ENCODE measurements around the gene RAPGEF4.

The RAPGEF4 gene

GRCh38 chr2:173001664-173002604 lies 266.3 kb downstream of the RAPGEF4 start:
- Mint-ChIP-seq H3K4me1 (ENCODE audit: low read depth in 2 of 2) (no peaks in the 10 kb centered on the region), H3K9me3 (no peaks in the 10 kb centered on the region), H3K27me3 (peaks cover 40 to 41% of the 10 kb centered on the region in 2 donors), H3K36me3 (ENCODE audit: insufficient read depth) (no peaks in the 10 kb centered on the region), H3K4me3 (no peak overlapping the region), H3K27ac (no peak overlapping the region)
- ATAC-seq (replicated peaks): no peak
- no peak for DNase-seq

- no peak for DNase-seq
- Mint-ChIP-seq H3K4me3 (no peak overlapping the region), H3K36me3 (ENCODE audit: insufficient read depth) (no peaks in the 10 kb centered on the region), H3K27me3 (peaks cover 37 to 40% of the 10 kb centered on the region in 2 donors), H3K9me3 (no peaks in the 10 kb centered on the region), H3K27ac (no peak overlapping the region), H3K4me1 (ENCODE audit: low read depth in 2 of 2) (no peaks in the 10 kb centered on the region)
- no peak for ATAC-seq (replicated peaks)
Measured at GRCh38 chr2:173002751-173003541, 267.3 kb downstream of the RAPGEF4 start.

- H3K4me1 Mint-ChIP-seq (ENCODE audit: low read depth in 2 of 2): no peaks in the 10 kb centered on the region
- no peak for ATAC-seq (replicated peaks)
Measured at GRCh38 chr2:173008786-173009185, 273.1 kb downstream of the RAPGEF4 start.

DNA sequence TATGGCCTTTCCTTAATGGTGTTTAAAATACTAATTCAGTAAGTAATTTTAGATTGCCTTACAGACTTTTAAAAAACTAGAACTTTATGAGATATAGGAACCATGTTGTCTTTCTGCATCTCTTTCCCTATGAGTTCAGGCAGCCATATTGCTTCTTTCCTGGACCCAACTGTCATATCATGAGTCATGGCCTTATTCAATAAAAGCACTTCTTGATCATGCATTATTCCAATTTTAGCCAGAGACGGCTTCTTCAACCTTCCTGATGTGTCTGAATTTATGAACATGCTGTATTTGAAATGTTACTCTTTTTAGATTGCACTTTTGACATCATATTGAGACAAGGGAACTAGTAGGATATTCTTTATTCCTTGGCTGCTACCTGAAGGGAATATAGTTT lies 274.6 kb downstream of the RAPGEF4 start:
- ATAC-seq (replicated peaks): no peak
- Mint-ChIP-seq H3K4me1 (ENCODE audit: low read depth in 2 of 2) (no peaks in the 10 kb centered on the region), H3K27ac (no peak overlapping the region), H3K4me3 (no peak overlapping the region), H3K9me3 (no peaks in the 10 kb centered on the region), H3K27me3 (peaks cover 42 to 63% of the 10 kb centered on the region in 2 donors), H3K36me3 (ENCODE audit: insufficient read depth) (no peaks in the 10 kb centered on the region)
- no peak for DNase-seq

More at GRCh38 chr2:173008786-173009185, 273.1 kb downstream of the RAPGEF4 start:
- peaks cover 35 to 54% of the 10 kb centered on the region in 2 donors for H3K27me3 Mint-ChIP-seq
- H3K36me3 Mint-ChIP-seq (ENCODE audit: insufficient read depth): no peaks in the 10 kb centered on the region
- no peak overlapping the region for H3K4me3 Mint-ChIP-seq
- DNase-seq: no peak
- no peak overlapping the region for H3K27ac Mint-ChIP-seq
- no peaks in the 10 kb centered on the region for H3K9me3 Mint-ChIP-seq

GRCh38 chr2:173016451-173016850 lies 280.8 kb downstream of the RAPGEF4 start:
- Mint-ChIP-seq H3K4me3 (no peak overlapping the region), H3K9me3 (no peaks in the 10 kb centered on the region)

DNA sequence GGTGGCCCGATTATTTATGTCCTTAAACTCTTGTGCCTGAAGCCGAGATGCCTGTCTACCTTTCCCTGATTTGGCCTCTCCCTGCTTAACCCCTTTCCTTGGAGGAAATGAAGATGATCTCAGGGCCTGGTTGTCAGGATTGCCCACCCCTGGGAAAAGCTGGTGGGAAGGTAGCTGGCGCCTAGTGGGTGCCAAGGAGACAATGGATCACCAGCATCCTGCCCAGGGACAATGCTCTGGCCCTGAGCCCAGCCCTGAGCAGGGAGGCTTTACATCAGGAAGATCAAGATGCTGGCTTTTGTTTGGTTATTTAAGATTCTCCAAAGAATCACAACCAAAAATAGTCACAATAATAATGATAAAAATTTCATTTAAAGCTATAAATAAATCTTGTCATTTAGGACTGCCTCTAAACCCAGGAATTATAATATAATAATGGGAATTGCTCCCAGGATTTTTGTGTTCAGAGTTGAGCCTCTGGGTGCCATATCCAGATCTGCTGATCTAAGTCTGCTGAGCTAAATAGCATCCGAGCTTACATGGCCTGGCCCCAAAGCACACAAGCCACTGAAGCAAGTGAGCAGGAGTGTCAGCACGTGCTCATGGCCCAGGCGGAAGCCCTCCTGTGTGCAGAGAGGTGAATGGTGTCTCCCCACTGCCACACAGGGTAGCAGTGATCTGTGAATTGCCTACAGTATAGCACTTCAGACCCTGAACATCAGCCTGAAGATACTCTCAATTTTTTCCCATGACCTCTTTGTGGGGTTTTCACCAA lies 282.2 kb downstream of the RAPGEF4 start:
- no peak overlapping the region for H3K27ac Mint-ChIP-seq
- no peaks in the 10 kb centered on the region for H3K4me1 Mint-ChIP-seq (ENCODE audit: low read depth in 2 of 2)
- no peaks in the 10 kb centered on the region for H3K36me3 Mint-ChIP-seq (ENCODE audit: insufficient read depth)
- DNase-seq (no peak), ATAC-seq (replicated peaks) (no peak)
- no peak overlapping the region for H3K4me3 Mint-ChIP-seq
- peaks cover 9 to 48% of the 10 kb centered on the region in 2 donors for H3K27me3 Mint-ChIP-seq
- no peaks in the 10 kb centered on the region for H3K9me3 Mint-ChIP-seq

More at GRCh38 chr2:173016451-173016850, 280.8 kb downstream of the RAPGEF4 start:
- peaks cover 11 to 46% of the 10 kb centered on the region in 2 donors for H3K27me3 Mint-ChIP-seq
- no peak overlapping the region for H3K27ac Mint-ChIP-seq
- DNase-seq: no peak
- no peaks in the 10 kb centered on the region for H3K4me1 Mint-ChIP-seq (ENCODE audit: low read depth in 2 of 2)
- H3K36me3 Mint-ChIP-seq (ENCODE audit: insufficient read depth): no peaks in the 10 kb centered on the region
- no peak for ATAC-seq (replicated peaks)

- ATAC-seq (replicated peaks) (no peak), DNase-seq (no peak)
- no peaks in the 10 kb centered on the region for H3K36me3 Mint-ChIP-seq (ENCODE audit: insufficient read depth)
- peaks cover 9 to 51% of the 10 kb centered on the region in 2 donors for H3K27me3 Mint-ChIP-seq
- H3K27ac Mint-ChIP-seq: no peak overlapping the region
- H3K4me1 Mint-ChIP-seq (ENCODE audit: low read depth in 2 of 2): no peaks in the 10 kb centered on the region
- H3K4me3 Mint-ChIP-seq: no peak overlapping the region
- no peaks in the 10 kb centered on the region for H3K9me3 Mint-ChIP-seq
Measured at GRCh38 chr2:173019755-173020154, 284.1 kb downstream of the RAPGEF4 start.

GRCh38 chr2:173021939-173022371 lies 286.3 kb downstream of the RAPGEF4 start:
- Mint-ChIP-seq H3K4me3 (no peak overlapping the region), H3K27ac (no peak overlapping the region)
- DNase-seq: no peak

GRCh38 chr2:173023718-173024117 lies 288.1 kb downstream of the RAPGEF4 start:
- no peaks in the 10 kb centered on the region for H3K9me3 Mint-ChIP-seq
- no peak overlapping the region for H3K27ac Mint-ChIP-seq
- no peak for ATAC-seq (replicated peaks)
- H3K27me3 Mint-ChIP-seq: peaks cover 13 to 73% of the 10 kb centered on the region in 2 donors
- H3K4me1 Mint-ChIP-seq (ENCODE audit: low read depth in 2 of 2): peaks cover 0 to 3% of the 10 kb centered on the region in 2 donors
- H3K4me3 Mint-ChIP-seq: no peak overlapping the region
- DNase-seq: no peak
- no peaks in the 10 kb centered on the region for H3K36me3 Mint-ChIP-seq (ENCODE audit: insufficient read depth)

More at GRCh38 chr2:173021939-173022371, 286.3 kb downstream of the RAPGEF4 start:
- peaks cover 13 to 64% of the 10 kb centered on the region in 2 donors for H3K27me3 Mint-ChIP-seq
- H3K4me1 Mint-ChIP-seq (ENCODE audit: low read depth in 2 of 2): no peaks in the 10 kb centered on the region
- H3K36me3 Mint-ChIP-seq (ENCODE audit: insufficient read depth): no peaks in the 10 kb centered on the region
- H3K9me3 Mint-ChIP-seq: no peaks in the 10 kb centered on the region
- ATAC-seq (replicated peaks): no peak

DNA sequence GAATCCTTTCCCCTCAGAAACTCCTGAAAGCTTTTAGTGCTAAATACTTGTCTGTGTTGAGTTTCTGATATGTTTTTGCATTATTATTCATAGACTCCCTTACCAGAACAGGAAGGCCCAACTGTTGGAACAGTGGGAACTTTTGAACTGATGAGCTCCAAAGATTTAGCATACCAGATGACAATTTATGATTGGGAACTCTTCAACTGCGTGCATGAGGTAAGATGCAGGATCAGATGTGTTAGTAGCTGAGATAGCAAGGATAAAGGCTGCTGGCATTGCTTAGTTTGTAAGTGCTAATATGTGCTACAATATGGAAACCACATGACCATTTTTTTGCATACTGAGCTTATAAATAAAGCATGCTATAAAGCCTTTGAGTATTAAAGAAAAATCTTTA lies 290.8 kb downstream of the RAPGEF4 start:
- H3K9me3 Mint-ChIP-seq: no peaks in the 10 kb centered on the region
- ATAC-seq (replicated peaks) (no peak), DNase-seq (no peak)
- no peaks in the 10 kb centered on the region for H3K36me3 Mint-ChIP-seq (ENCODE audit: insufficient read depth)
- H3K4me3 Mint-ChIP-seq: no peak overlapping the region
- peaks cover 0 to 3% of the 10 kb centered on the region in 2 donors for H3K4me1 Mint-ChIP-seq (ENCODE audit: low read depth in 2 of 2)
- peaks cover 13 to 64% of the 10 kb centered on the region in 2 donors for H3K27me3 Mint-ChIP-seq
- no peak overlapping the region for H3K27ac Mint-ChIP-seq

DNA sequence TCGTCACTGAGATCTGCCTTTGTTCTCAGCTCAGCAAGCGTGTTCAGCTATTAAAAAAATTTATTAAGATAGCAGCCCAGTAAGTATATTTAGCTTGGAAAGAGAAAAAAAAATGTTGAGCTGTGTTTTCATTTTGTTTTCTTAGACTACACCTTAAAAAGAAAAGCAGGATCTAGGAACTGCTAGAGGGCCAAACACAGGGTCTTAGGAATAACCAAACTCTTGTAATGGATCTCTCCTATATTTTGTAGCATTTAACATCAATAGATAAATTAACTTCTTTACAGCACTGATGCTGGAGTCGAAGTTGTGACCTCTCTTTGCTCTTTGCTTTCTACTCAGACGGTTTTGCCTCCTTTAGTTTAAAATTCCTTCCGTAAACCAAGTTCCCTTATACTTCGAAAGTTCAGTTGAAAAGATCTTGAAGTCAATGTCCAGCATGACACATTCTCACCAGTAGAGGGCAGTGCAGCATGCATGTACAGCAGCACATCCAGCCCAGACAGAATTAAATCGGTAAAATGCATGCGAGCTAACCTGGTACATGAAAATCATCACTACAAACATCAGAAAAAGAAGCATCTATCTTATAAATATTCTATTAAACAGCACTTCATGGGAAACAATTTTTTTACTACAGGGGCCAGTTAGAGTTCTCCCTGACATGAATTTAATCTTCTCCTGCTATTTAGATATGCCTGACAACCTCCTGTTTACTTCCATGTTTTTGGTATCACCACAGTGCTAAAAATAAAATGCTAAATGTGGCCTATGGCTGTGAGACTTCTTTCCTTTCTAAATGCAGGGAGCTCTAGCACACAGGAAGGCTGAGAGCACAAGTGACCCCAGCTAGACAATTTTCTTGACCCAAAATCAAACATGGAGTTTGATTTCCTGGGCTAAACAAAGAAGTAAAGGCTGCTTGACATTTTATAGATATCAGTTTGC lies 291.8 kb downstream of the RAPGEF4 start:
- Mint-ChIP-seq H3K27me3 (peaks cover 18 to 65% of the 10 kb centered on the region in 2 donors), H3K4me3 (no peak overlapping the region), H3K9me3 (no peaks in the 10 kb centered on the region), H3K36me3 (ENCODE audit: insufficient read depth) (no peaks in the 10 kb centered on the region), H3K4me1 (ENCODE audit: low read depth in 2 of 2) (peaks cover 0 to 5% of the 10 kb centered on the region in 2 donors), H3K27ac (no peak overlapping the region)
- peak; percentile 79 for ATAC-seq (replicated peaks)
- peak; percentile 70 to 77 (median 76) for DNase-seq

DNA sequence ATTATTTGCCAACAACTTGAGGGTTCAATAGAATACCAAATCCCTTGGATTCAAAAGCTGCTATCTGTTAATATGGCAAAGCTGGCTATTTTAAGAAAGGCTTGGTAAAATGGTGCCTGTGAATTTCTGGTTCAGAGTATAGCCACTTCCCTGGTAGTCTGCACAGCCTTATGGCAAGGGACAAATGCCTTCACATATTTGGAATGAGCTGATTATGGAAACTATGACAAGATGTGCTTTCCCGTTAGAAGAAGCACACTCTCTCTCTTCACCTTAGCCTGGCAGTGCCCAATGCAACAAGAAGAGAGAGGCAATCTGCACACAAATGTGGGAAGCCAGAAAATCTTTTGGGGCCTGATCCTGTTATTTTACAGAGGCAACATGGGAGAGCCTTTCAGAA lies 292.5 kb downstream of the RAPGEF4 start:
- Mint-ChIP-seq H3K27ac (no peak overlapping the region), H3K9me3 (no peaks in the 10 kb centered on the region), H3K4me3 (no peak overlapping the region), H3K4me1 (ENCODE audit: low read depth in 2 of 2) (peaks cover 0 to 5% of the 10 kb centered on the region in 2 donors), H3K27me3 (peaks cover 18 to 58% of the 10 kb centered on the region in 2 donors), H3K36me3 (ENCODE audit: insufficient read depth) (no peaks in the 10 kb centered on the region)
- ATAC-seq (replicated peaks) (no peak), DNase-seq (no peak)
